ENCODE results near the gene GPHN. TPM values are rescaled to one million over a fixed set of nuclear protein-coding genes. Genes with fewer than 3 reads are reported as not detected.

Gene GPHN
- total RNA-seq, 1 experiment from 2014 or later: 11.3 TPM

DNA sequence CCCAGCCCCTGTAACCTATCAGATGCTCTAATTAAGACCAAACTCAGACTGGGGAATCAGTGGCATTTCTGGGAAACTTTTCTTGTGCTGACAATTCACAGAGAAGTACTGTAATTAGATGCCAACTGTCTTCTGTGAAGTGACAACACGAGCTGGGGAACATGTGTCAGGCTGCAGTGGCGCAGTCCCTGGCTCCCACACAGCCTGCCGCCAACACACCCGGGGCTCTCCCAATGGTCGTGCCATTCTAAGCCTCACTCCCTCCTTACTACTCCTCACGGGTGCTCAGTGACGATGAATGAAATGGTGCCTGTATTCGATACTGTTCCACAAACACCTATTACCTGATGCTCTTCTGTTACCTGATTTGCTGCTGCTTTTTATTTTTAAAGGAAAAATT, 699.9 kb downstream of the GPHN start:
- CTCF ChIA-PET: no interaction called here

DNA sequence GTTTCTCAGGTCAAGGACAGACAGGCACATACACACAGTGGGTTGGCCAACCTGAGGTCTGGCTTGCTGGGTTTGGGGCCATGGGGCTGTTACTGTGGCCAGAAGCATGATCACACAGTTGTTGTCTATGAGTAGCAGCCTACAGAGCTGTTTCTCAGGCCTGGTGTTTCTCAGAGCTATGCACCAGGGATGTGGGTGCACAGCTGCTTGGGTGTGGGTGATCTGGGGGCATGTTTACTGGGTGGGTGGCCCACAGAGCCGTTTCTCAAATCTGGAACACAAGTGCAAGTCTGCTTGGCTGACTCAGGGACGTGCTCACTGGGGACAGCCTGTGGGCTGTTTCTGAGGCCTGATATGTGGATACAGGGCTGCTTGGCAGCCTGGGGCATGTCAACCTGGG, 710.2 kb downstream of the GPHN start:
- peaks cover 8% of the 10 kb centered on the region; the same call in 1 of the 2 replicates for H3K4me1 ChIP-seq
- CTCF ChIA-PET: no interaction called here
- intact Hi-C loops (cut with micrococcal nuclease; ENCODE audit: unreplicated experiment): no loop called here
- Mint-ChIP-seq H3K4me3 (ENCODE audit: unreplicated experiment) (no peak overlapping the region), H3K27ac (ENCODE audit: unreplicated experiment) (no peak overlapping the region), H3K9me3 (ENCODE audit: unreplicated experiment) (no peaks in the 10 kb centered on the region), H3K4me1 (ENCODE audit: low read depth, unreplicated experiment) (no peaks in the 10 kb centered on the region), H3K36me3 (ENCODE audit: insufficient read depth, unreplicated experiment) (no peaks in the 10 kb centered on the region), H3K27me3 (ENCODE audit: insufficient read depth, unreplicated experiment) (no peaks in the 10 kb centered on the region)
- H3K36me3 ChIP-seq (ENCODE audit: control insufficient read depth, insufficient read depth, low read length): no peaks in the 10 kb centered on the region
- DNase-seq: no peak
- POLR2A ChIA-PET: no interaction called here
- no peaks in the 10 kb centered on the region for H3K9me3 ChIP-seq
- TF ChIP-seq, protein P1, sequence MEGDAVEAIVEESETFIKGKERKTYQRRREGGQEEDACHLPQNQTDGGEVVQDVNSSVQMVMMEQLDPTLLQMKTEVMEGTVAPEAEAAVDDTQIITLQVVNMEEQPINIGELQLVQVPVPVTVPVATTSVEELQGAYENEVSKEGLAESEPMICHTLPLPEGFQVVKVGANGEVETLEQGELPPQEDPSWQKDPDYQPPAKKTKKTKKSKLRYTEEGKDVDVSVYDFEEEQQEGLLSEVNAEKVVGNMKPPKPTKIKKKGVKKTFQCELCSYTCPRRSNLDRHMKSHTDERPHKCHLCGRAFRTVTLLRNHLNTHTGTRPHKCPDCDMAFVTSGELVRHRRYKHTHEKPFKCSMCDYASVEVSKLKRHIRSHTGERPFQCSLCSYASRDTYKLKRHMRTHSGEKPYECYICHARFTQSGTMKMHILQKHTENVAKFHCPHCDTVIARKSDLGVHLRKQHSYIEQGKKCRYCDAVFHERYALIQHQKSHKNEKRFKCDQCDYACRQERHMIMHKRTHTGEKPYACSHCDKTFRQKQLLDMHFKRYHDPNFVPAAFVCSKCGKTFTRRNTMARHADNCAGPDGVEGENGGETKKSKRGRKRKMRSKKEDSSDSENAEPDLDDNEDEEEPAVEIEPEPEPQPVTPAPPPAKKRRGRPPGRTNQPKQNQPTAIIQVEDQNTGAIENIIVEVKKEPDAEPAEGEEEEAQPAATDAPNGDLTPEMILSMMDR (IDR thresholded peaks at IDR 0.05; ENCODE audit: insufficient read depth in 1 of 2, low read depth in 1 of 2, low read length in 1 of 2, severe bottlenecking in 1 of 2, unreplicated experiment in 1 of 2): no peak
- H3K4me3 ChIP-seq (ENCODE audit: low read depth, low read length): no peak overlapping the region
- BruUV-seq (replicated peaks): no TSS peak
- H3K27me3 ChIP-seq (replicated peaks; ENCODE audit: control insufficient read depth, insufficient read depth, low read length): no peaks in the 10 kb centered on the region; the same call in 1 of the 2 replicates

More for the DNA sequence above, 699.9 kb downstream of the GPHN start:
- Mint-ChIP-seq H3K4me3 (ENCODE audit: unreplicated experiment) (no peak overlapping the region), H3K36me3 (ENCODE audit: insufficient read depth, unreplicated experiment) (no peaks in the 10 kb centered on the region), H3K4me1 (ENCODE audit: low read depth, unreplicated experiment) (no peaks in the 10 kb centered on the region), H3K27ac (ENCODE audit: unreplicated experiment) (no peak overlapping the region), H3K27me3 (ENCODE audit: insufficient read depth, unreplicated experiment) (no peaks in the 10 kb centered on the region), H3K9me3 (ENCODE audit: unreplicated experiment) (peaks cover 6% of the 10 kb centered on the region)
- Histone ChIP-seq H3K9me3 (no peaks in the 10 kb centered on the region), H3K4me3 (ENCODE audit: low read depth, low read length) (no peak overlapping the region), H3K4me1 (no peaks in the 10 kb centered on the region), H3K27me3 (replicated peaks; ENCODE audit: control insufficient read depth, insufficient read depth, low read length) (no peaks in the 10 kb centered on the region; the same call in 1 of the 2 replicates), H3K36me3 (ENCODE audit: control insufficient read depth, insufficient read depth, low read length) (no peaks in the 10 kb centered on the region)
- no TSS peak for BruUV-seq (replicated peaks)
- POLR2A ChIA-PET: no interaction called here
- intact Hi-C loops (cut with micrococcal nuclease; ENCODE audit: unreplicated experiment): no loop called here
- DNase-seq: no peak
- TF ChIP-seq, protein P1 (IDR thresholded peaks at IDR 0.05; ENCODE audit: insufficient read depth in 1 of 2, low read depth in 1 of 2, low read length in 1 of 2, severe bottlenecking in 1 of 2, unreplicated experiment in 1 of 2): no peak

DNA sequence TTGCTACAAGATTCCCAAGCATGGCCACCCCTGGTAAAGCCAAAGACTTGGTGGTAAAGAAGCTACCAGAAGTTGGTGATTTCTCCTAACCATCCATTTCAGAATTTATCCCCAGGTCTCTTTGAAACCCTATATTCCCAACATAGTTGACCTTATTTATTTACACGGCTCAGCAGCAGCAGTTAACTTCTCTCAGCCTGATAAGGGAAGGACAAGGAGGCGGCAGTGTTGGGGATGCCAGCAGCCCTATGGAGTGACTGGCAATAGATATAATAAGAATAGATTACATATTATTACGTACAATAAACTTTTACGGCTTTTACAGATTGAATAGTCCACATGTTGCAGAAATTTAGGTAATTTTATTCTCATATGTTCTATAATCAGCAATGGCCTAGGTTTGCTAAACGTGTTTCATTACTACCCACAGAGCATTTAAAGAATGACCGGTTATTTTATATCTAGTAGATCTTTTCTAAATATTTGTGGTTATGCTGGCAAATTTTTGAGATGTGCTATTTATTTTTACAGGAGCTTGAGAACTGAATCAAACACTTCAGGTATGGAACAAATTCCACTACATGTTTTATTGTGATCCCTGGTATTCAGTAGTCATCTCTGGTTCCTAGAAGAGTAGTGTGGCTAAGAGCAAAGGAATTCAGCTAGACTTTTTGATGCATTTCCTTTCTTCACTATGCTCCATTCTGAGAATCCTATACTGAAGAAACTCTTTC, 713.5 kb downstream of the GPHN start:
- no peaks in the 10 kb centered on the region for H3K4me1 Mint-ChIP-seq (ENCODE audit: low read depth, unreplicated experiment)
- BruUV-seq (replicated peaks): no TSS peak
- Histone ChIP-seq H3K27me3 (replicated peaks; ENCODE audit: control insufficient read depth, insufficient read depth, low read length) (no peaks in the 10 kb centered on the region; the same call in 1 of the 2 replicates), H3K4me3 (ENCODE audit: low read depth, low read length) (no peak overlapping the region), H3K4me1 (peaks cover 8% of the 10 kb centered on the region; the same call in 1 of the 2 replicates), H3K9me3 (no peaks in the 10 kb centered on the region), H3K36me3 (ENCODE audit: control insufficient read depth, insufficient read depth, low read length) (no peaks in the 10 kb centered on the region)
- H3K36me3 Mint-ChIP-seq (ENCODE audit: insufficient read depth, unreplicated experiment): no peaks in the 10 kb centered on the region
- CTCF ChIA-PET: no interaction called here
- DNase-seq: no peak
- no peak overlapping the region for H3K4me3 Mint-ChIP-seq (ENCODE audit: unreplicated experiment)
- POLR2A ChIA-PET: no interaction called here
- TF ChIP-seq, protein P1 (IDR thresholded peaks at IDR 0.05; ENCODE audit: insufficient read depth in 1 of 2, low read depth in 1 of 2, low read length in 1 of 2, severe bottlenecking in 1 of 2, unreplicated experiment in 1 of 2): no peak
- H3K9me3 Mint-ChIP-seq (ENCODE audit: unreplicated experiment): no peaks in the 10 kb centered on the region
- H3K27me3 Mint-ChIP-seq (ENCODE audit: insufficient read depth, unreplicated experiment): no peaks in the 10 kb centered on the region
- H3K27ac Mint-ChIP-seq (ENCODE audit: unreplicated experiment): no peak overlapping the region
- intact Hi-C loops (cut with micrococcal nuclease; ENCODE audit: unreplicated experiment): no loop called here
